HG03025 (cell line): ENCODE results near the gene ACTN4.

Experiments used
- ATAC-seq: cut with Tn5 transposase; IDR thresholded peaks from one replicate; pipeline ENCODE4 v1.9.1; 2021; ENCODE audit warnings: mild to moderate bottlenecking, moderate library complexity; ENCODE audit not compliant: unreplicated experiment, low FRiP score

Gene ACTN4

DNA sequence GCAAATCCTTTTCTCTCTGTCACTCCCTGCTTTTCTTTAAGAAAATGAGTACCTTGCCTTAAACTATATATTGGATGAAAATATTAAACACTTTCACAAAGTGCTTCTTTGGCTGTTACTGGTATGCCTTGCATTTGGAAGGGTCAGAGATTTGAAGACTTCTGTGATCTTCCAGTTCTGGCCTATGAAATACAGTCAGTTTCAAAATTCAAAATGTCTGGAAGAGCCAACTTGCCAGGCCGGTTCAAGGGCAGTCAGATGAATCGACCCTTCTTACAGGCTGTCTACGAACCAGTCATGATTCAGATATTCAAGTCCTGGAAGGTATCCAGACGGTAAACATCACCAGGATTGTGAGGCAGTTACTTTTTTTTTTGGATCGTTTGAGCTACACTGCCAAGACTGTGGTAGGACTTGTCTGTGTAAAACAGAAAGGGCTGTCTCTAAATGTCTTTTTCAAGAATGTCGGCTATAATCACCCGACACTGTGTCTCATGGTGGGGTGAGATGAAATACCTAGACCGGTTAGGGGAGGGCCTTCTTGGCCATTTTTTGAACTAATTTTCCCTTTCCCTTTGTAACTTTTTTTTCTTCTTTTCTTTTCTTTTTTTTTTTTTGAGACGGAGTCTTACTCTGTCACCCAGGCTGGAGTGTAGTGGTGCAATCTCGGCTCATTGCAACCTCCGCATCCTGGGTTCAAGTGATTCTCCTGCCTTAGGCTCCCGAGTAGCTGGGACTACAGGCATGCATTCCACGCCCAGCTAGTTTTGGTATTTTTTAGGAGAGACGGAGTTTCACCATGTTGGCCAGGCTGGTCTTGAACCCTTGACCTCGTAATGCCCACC is 11.2 kb downstream of the ACTN4 start:
- no peak for ATAC-seq

GRCh38 chr19:38660724-38661123 is 13.3 kb downstream of the ACTN4 start:
- ATAC-seq = no peak

GRCh38 chr19:38661136-38661535 is 13.7 kb downstream of the ACTN4 start:
- no peak for ATAC-seq

DNA sequence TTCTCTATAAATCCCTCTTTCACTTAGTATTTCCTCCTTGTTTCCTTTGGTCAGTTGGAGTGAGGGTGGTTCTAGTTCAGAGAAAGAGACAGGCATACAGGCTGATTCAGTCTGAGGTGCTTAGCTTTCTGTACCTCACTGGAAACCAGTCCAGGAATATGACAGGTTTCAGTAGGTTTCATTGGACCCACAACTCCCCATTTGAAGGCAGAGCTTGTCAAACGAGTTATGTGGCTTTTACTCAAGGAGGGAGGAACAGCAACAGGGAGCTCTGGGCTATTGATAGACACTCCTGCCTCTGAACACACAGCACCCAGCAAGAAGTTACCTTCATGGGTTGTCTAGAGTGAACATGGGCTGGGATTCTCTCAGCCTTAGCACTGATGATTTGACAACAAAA is 14.5 kb downstream of the ACTN4 start:
- no peak for ATAC-seq

GRCh38 chr19:38662537-38663155 is 15.2 kb downstream of the ACTN4 start:
- ATAC-seq = no peak

DNA sequence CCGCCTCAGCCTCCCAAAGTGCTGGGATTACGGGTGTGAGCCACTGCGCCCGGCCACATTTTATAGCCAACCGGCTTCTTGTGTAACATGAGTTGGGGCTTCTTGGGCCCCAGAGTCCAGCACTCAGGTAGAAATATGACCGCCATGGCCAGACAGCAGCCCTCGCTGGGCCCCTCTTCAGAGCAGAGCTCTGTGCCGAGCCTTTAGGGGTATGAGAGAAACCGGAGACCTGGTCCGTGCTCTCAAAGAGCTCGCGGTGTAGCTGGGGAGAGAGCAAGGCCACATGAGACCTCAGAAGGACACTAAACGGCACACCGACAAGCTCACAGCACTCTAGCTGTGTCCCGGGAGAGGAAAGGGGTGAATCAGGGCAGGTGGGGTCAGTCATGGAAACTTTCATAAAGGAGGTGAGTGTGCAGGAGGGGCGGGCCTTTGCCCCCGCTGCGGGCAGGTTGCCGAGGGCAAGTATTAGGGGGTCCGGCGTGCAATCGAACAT is 15.8 kb downstream of the ACTN4 start:
- ATAC-seq = no peak

GRCh38 chr19:38663957-38664502 is 16.6 kb downstream of the ACTN4 start:
- ATAC-seq = no peak

DNA sequence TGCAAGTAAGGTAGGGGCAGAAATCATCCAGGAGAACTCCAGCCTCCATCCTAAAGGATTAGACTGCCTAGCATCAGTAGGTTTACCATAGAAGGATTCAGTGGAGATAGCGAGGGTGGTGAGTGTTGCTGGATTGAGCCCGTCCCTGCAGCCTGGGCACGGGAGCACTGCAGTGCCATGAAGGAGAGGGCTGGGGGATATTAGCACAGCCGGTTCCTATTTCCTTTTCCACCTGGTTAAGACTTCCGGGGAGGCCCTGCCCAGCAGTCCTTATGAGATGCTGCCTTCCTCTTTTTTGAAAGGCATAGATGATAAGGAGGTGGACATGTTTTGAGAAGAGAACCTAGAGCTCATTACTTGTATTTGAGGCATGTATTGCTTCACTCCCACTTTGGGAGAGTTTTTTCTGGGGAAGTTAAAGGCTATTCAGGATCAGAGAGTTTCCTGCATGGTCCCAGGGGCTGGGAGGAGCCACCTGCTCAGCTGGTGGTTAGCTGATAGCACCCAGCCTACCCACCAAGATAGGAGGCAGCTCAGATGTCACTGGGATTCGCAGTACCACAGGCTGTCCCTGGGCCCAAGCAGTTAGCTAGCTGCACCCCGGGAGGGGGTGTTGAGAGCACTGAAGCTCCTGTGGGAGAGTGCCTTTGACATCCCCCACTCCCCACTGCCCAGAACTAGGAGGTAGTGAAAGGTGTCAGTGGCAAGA is 17.2 kb downstream of the ACTN4 start:
- no peak for ATAC-seq

DNA sequence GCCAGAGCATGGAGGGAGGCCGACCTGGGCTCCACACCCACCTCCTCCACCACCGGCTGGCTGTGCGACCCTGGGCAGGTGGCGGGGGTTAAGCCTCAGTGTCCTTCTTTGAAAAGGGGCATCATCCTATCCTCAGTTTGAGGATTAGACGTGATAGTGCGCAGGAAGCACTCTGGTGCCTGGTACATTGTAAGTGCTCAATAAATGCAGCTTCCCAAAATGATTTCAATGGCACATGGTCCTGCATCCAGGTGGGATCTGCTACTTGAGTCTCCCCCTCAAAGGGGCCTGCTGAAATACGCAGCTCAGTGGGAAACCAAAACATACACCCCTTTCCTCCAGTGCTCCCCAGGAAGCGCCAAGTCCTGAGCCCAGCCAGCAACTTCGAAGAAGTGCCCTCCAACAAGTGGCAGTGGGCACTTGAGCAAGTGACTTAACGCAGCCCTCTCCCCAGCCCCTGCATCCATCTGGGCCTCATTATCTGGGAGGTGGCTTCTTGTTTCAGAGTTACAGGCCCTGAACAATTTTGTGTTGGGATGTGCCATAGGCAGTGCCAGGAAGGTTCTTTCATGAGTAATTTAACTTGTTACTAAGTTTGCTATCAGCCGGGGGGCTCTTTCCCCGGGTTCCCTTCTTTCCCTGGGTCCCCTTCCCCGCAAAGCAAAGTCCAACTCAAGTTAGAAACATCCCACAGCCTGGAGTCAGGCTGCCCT is 17.9 kb downstream of the ACTN4 start:
- no peak for ATAC-seq

DNA sequence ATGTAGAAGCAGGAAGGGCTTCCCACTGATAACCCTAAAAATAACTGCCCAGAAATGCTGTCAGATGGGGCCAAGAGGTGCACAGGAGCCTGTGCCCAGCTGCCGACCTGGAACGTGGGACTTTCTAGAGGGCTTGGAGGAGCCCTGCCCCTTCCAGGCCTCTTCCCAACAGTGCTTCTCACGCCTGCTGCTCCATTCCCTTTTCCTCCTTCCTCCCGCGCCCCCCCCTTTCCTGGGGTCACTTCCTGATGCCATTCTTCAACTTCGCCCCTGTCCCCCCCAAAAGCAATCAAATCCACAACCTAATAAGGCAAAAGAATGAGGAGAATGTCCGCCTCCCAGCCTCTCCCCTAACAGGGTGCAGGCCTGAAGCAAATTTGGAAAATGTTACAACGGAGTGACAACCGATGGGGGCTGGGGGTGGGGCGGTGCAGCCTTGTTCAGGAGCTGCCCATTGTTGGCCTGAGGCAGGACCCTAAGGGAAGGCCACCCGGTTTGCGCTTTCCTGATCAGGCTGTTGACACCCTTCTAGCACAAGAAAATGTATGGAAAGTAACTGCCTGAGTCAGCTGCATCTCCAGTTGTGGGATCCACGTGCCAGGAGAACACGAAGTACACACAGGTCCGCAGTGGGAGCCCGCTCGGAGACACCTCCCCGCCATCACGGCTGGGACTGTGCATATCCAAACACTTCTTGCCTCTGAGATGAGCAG is 18.7 kb downstream of the ACTN4 start:
- ATAC-seq = no peak

DNA sequence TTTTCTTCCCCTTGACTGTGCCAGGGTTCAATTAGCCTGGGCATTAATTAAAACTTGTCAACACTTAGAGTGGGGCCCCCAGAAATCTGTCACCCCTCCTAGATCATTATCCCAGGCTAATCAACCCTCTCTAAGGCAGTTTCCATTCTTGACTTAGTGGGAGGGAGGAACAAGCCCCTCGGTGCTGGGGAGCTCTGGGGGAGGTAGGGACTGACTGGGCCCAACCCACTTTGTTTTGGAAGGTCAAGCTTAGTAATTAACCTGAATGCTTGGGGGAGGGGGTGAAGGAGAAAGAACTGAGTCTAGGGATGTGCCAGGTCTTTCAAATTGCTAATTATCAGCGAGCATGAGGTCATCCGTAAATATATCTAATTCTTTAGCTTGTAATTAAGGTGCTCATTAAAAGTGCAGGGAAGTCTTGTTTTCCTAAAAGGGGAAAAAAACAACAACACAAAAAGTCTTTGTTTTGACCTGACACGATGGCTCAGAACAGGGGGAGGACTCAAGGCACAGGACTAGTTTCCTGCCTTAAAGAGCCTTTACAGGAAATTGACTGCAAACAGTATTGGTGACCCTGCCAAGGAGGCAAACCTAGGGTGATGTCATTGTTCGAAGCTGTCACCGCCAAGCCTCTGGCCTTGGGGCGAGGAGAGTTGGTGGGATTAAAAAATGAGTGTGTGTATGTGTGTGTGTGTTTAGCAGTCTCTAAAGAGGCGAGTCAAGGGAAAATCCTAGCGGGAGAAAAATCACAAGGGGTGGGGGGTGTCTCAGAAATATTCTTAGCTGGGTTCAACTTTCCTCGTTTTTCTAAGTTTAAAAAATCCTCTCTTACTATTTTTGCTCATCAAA is 19.4 kb downstream of the ACTN4 start:
- no peak for ATAC-seq

- no peak for ATAC-seq
These were observed 20.3 kb downstream of the ACTN4 start for GRCh38 chr19:38667661-38668171.

DNA sequence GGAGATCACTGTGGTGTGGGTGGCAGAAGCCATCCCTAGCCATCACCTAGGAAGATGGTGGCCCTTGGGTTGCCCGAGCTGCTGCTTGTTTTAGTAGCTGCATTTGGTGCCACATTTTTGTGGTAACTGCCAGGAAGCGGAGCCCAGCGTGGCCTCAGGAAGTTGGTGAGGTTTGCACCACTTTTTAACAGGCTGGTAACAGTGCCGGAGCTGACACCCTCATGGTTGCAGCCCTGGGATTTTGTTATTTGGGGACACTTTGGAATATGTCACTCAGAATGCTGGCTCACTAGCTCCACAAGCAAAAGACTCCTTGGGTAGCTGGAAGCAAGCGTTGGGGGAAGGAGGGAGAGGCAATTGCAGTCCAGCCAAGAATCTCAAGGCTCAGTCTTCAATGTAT is 22.1 kb downstream of the ACTN4 start:
- no peak for ATAC-seq

DNA sequence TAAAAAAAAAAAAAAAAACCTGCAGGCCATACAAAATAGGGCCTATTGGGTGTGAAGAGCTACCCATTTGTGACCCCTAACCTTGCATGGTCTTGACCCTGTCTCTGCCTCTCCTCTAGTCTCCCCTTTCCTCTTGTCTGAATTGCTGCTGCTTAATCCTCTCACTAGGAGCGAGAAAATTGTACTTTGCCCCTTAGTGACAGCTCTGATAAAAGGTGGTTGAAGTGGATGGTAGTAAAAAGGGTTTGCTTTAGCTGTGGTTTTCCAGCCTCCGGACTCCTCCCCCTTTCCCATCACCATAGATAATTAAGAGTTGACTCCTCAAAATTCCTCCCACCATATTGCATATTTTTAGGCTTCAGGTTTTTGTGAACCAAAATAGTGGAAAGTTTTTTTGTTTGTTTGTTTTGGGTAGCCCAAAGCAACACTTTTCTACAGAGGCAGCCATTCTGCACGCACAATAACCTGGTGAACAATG is 23.5 kb downstream of the ACTN4 start:
- no peak for ATAC-seq

DNA sequence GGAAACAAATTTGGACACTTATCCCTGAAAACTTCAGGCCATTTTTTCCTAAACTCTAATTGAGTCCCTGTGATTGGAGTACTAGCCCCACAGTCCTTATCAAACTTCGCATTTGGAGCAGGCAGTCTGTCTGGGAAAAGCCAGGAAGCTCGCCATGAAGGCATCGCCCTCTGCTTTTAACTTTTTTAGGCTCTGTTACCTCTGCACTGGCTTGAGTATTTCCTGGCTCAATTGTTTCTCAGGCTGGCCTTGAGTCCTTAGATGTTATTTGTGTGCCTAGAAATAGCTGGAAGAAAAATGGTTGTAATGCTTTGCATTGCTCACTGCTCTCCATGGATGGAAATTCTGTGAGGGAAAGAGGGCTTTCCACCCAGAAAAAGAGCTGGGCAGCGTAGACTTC is 24.2 kb downstream of the ACTN4 start:
- ATAC-seq = no peak

DNA sequence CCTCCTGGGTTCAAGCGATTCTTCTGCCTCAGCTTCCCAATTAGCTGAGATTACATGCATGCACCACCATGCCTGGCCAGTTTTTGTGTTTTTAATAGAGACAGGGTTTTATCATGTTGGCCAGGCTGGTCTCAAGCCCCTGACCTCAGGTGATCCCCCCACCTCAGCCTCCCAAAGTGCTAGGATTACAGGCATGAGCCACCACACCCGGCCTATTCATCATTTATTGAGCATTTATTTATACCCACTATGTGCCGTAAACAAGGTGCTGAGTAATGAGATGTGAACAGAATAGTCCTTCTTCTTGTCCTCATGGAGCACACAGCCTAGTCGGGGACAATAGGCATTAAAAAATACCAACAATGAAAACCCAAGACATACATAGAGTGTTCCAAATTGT is 25.6 kb downstream of the ACTN4 start:
- no peak for ATAC-seq

DNA sequence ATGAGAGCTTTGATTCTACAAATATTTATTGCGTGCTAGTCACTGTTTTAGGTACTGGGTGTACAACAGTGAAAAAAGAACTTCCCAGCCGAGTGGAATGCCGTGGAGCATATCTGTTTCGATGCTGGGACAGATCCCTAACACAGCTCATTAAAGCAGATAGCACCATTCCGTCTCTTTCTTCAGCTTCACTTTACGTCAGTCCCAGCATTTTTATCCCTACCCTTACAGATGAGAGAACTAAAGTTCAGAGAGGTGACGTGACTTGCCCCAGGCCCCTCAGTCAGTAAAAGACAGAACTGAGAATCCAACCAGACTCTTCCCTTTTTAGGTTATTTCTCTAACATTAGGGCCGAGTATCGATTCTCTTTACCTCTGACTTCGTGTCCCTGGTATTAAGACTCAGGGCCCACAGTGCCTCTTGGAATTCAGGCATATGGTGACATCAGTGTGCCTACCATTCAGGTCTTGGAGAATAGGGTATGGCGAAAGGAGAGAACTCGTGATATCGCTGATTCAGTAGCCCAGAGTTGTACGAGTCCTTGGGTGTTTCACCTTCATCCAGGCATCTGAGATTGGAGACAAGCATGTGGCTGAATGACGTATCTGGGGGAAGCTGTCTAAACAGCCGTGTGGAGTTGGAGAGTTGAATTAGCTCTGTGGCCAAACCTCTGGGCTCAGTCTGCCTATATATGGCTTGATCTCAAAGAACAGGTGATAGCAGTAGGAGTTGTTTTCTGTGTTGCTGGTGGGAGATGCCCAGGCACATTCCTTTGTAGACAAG is 27.1 kb downstream of the ACTN4 start:
- no peak for ATAC-seq

GRCh38 chr19:38675611-38676010 is 28.2 kb downstream of the ACTN4 start:
- no peak for ATAC-seq
